ENCODE results near the gene NPIPB2. TPM values are rescaled to one million over a fixed set of nuclear protein-coding genes. Genes with fewer than 3 reads are reported as not detected.

Gene NPIPB2
- total RNA-seq, 4 donors from 2014 or later = 4.4 to 13.9 (median 10.8) TPM

GRCh38 chr16:11915114-11915643, 26.7 kb downstream of the NPIPB2 start:
- TF ChIP-seq, protein P1, sequence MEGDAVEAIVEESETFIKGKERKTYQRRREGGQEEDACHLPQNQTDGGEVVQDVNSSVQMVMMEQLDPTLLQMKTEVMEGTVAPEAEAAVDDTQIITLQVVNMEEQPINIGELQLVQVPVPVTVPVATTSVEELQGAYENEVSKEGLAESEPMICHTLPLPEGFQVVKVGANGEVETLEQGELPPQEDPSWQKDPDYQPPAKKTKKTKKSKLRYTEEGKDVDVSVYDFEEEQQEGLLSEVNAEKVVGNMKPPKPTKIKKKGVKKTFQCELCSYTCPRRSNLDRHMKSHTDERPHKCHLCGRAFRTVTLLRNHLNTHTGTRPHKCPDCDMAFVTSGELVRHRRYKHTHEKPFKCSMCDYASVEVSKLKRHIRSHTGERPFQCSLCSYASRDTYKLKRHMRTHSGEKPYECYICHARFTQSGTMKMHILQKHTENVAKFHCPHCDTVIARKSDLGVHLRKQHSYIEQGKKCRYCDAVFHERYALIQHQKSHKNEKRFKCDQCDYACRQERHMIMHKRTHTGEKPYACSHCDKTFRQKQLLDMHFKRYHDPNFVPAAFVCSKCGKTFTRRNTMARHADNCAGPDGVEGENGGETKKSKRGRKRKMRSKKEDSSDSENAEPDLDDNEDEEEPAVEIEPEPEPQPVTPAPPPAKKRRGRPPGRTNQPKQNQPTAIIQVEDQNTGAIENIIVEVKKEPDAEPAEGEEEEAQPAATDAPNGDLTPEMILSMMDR (IDR thresholded peaks at IDR 0.05; ENCODE audit: low read depth) = no peak

DNA sequence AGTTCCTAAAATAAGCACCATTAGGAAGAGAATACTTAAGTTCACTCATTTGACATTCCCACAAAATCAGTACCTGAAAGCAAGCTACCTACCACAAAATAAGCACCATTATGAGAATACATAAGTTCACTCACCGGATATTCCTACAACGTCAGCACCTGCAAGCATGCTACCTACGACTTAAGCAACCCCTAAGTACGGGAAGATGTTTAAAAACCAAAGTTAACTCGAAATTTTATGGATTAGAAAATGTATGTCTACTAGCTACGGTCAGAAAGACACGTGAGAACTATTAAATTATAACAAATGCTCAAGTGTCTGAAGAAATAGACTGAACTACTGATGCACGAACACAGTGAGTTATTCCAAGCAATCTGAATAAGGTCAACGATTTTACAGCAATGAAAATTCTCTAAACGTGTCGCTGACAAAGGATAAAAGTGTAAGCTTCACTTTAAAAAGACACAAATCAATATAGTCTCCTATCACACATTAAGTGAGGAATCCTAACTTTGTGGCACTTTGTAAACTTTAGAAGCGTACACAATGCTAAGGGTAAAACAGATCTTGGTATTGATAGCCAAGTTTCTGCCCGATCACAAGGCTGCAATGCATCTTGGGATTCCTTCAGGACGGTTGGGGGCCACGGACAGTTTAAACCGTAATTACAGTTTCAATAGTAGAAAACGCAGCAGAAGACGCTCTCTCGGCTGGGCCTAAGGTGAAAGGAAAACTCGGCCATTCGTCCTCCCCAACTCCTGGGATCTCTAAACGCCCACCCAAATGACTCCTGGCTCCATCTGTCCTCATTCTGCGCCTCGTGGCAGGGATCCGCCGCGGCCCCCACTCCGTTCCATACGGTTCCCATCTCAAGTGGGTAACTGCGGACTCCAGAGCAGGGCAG, 27.4 kb downstream of the NPIPB2 start:
- TF ChIP-seq, protein P1 (IDR thresholded peaks at IDR 0.05; ENCODE audit: low read depth) = no peak

GRCh38 chr16:11913425-11914079, 28.3 kb downstream of the NPIPB2 start:
- TF ChIP-seq, protein P1 (IDR thresholded peaks at IDR 0.05; ENCODE audit: low read depth) = no peak

GRCh38 chr16:11909653-11910545, 31.9 kb downstream of the NPIPB2 start:
- TF ChIP-seq, protein P1 (IDR thresholded peaks at IDR 0.05; ENCODE audit: low read depth) = no peak

GRCh38 chr16:11907160-11907970, 34.5 kb downstream of the NPIPB2 start:
- TF ChIP-seq, protein P1 (IDR thresholded peaks at IDR 0.05; ENCODE audit: low read depth) = no peak

DNA sequence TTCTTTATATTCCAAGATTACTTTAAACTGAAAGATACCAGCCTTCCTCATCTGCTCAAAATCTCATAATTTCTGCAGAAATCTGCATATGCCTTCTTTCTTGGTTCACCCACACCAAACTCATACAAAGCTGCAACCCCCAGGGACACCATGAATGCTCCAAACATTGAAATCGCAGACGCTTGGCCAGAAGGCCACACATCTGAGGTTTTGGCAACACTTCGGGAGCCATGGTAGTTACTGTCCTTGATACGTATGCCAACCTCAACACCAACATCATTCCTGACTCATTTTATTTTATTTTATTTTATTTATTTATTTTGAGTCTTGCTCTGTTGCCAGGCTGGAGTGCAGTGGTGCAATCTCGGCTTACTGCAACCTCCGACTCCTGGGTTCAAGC, 37.9 kb downstream of the NPIPB2 start:
- TF ChIP-seq, protein P1 (IDR thresholded peaks at IDR 0.05; ENCODE audit: low read depth) = no peak

Data from subcutaneous adipose tissue (tissue), 4 donors.